Mesendoderm (in vitro differentiated cells): ENCODE measurements around the gene TMEM17. TPM values are rescaled to one million over a fixed set of nuclear protein-coding genes. Genes with fewer than 3 reads are reported as not detected.

Experiments
- DNase-seq: peaks from one replicate; pipeline ENCODE4 v3.0.0; 2013
- H2AK5ac ChIP-seq: 2 replicates; pipeline ENCODE4 v1.6.1; 2013; ENCODE audit warnings: low read length, inconsistent platforms
- H2BK120ac ChIP-seq: 2 replicates; pipeline ENCODE4 v1.6.1; 2013; ENCODE audit warnings: low read depth, mild to moderate bottlenecking, low read length, moderate library complexity, mixed read lengths
- H2BK15ac ChIP-seq: replicated peaks from 2 replicates; pipeline ENCODE4 v1.6.1; 2013; ENCODE audit warnings: low read depth, mild to moderate bottlenecking, moderate library complexity
- H2BK5ac ChIP-seq: 2 replicates; pipeline ENCODE4 v1.6.1; 2013; ENCODE audit warnings: low read length, inconsistent platforms
- H3K18ac ChIP-seq: 2 replicates; pipeline ENCODE4 v1.6.1; 2013; ENCODE audit warnings: mild to moderate bottlenecking, low read length, mixed read lengths
- H3K23ac ChIP-seq: one replicate; pipeline ENCODE4 v1.6.1; 2013; ENCODE audit warnings: low read length
- H3K27ac ChIP-seq: 2 replicates; pipeline ENCODE4 v1.5.1; 2013; ENCODE audit warnings: low read depth, mild to moderate bottlenecking, inconsistent platforms, low read length, moderate library complexity
- H3K27me3 ChIP-seq: 2 replicates; pipeline ENCODE4 v1.6.1; 2013; ENCODE audit warnings: low read length, control low read depth, mild to moderate bottlenecking, inconsistent platforms; ENCODE audit not compliant: insufficient read depth, poor library complexity
- H3K36me3 ChIP-seq: 2 replicates; pipeline ENCODE4 v1.6.1; 2013; ENCODE audit warnings: low read length, inconsistent platforms; ENCODE audit not compliant: control insufficient read depth, insufficient read depth
- H3K4ac ChIP-seq: one replicate; pipeline ENCODE4 v1.6.1; 2013; ENCODE audit warnings: low read depth, mild to moderate bottlenecking, low read length, moderate library complexity
- H3K4me1 ChIP-seq: 2 replicates; pipeline ENCODE4 v1.6.1; 2013; ENCODE audit warnings: low read depth, low read length, inconsistent platforms; ENCODE audit not compliant: control insufficient read depth
- H3K4me2 ChIP-seq: 2 replicates; pipeline ENCODE4 v1.6.1; 2013; ENCODE audit warnings: low read length
- H3K4me3 ChIP-seq: 2 replicates; pipeline ENCODE4 v1.5.1; 2013; ENCODE audit warnings: mild to moderate bottlenecking, low read length
- H3K56ac ChIP-seq: one replicate; pipeline ENCODE4 v1.6.1; 2013; ENCODE audit warnings: low read length
- H3K79me1 ChIP-seq: 2 replicates; pipeline ENCODE4 v1.6.1; 2013; ENCODE audit warnings: low read length, inconsistent platforms
- H3K79me2 ChIP-seq: 2 replicates; pipeline ENCODE4 v1.6.1; 2013; ENCODE audit warnings: mild to moderate bottlenecking, low read length; ENCODE audit not compliant: control insufficient read depth, insufficient read depth
- H3K9ac ChIP-seq: 2 replicates; pipeline ENCODE4 v1.6.1; 2013; ENCODE audit warnings: low read length, inconsistent platforms
- H4K5ac ChIP-seq: one replicate; pipeline ENCODE4 v1.6.1; 2013; ENCODE audit warnings: low read length
- H4K8ac ChIP-seq: one replicate; pipeline ENCODE4 v1.6.1; 2013; ENCODE audit warnings: low read depth, mild to moderate bottlenecking, control low read depth, low read length, moderate library complexity
- WGBS: extraction: QIAGEN DNeasy Blood & Tissue Kit; methylation state at CpG from one replicate; pipeline ENCODE4 v1.1.7; 2013; ENCODE audit warnings: low lambda C conversion rate, missing lambda C conversion rate; ENCODE audit not compliant: insufficient coverage; ENCODE audit errors: extremely low coverage; 5-methylcytosine and 5-hydroxymethylcytosine counted together
- small RNA-seq: library from polyadenylated mRNA; stranded (forward); fragments of <200 nt; extraction: miRNeasy Mini kit (QIAGEN cat#:217004); gene quantifications from one replicate; pipeline ENCODE3, GENCODE V24; 2013; ENCODE audit not compliant: insufficient read depth

Gene TMEM17

GRCh38 chr2:62450716-62451191 lies 55.2 kb downstream of the TMEM17 start:
- Histone ChIP-seq H3K79me1 (no peaks in the 10 kb centered on the region), H3K9ac (no peak overlapping the region), H3K23ac (no peak overlapping the region), H3K56ac (no peak overlapping the region), H4K8ac (no peak overlapping the region), H2BK5ac (no peak overlapping the region), H3K27ac (no peak overlapping the region), H3K4me2 (no peak overlapping the region), H3K18ac (no peak overlapping the region), H3K4ac (no peak overlapping the region), H2AK5ac (no peak overlapping the region), H3K36me3 (no peaks in the 10 kb centered on the region), H4K5ac (no peak overlapping the region), H3K79me2 (no peaks in the 10 kb centered on the region), H2BK15ac (no peak overlapping the region), H3K4me1 (no peaks in the 10 kb centered on the region), H3K4me3 (no peak overlapping the region), H2BK120ac (no peak overlapping the region), H3K27me3 (no peaks in the 10 kb centered on the region)
- no CpG with 5 or more reads among the region's 9 CpGs for WGBS
- DNase-seq, result no peak

Small RNA genes lying within 50 kb of the gene (small RNA-seq; reads per million reads assigned to genes)
- gene AC107083.1 (not detected), gene RN7SL18P (not detected)
